ENCODE data around the gene PGLYRP3.

Gene PGLYRP3

GRCh38 chr1:153346077-153346723, 33.4 kb upstream of the PGLYRP3 start:
- TF ChIP-seq, protein P1, sequence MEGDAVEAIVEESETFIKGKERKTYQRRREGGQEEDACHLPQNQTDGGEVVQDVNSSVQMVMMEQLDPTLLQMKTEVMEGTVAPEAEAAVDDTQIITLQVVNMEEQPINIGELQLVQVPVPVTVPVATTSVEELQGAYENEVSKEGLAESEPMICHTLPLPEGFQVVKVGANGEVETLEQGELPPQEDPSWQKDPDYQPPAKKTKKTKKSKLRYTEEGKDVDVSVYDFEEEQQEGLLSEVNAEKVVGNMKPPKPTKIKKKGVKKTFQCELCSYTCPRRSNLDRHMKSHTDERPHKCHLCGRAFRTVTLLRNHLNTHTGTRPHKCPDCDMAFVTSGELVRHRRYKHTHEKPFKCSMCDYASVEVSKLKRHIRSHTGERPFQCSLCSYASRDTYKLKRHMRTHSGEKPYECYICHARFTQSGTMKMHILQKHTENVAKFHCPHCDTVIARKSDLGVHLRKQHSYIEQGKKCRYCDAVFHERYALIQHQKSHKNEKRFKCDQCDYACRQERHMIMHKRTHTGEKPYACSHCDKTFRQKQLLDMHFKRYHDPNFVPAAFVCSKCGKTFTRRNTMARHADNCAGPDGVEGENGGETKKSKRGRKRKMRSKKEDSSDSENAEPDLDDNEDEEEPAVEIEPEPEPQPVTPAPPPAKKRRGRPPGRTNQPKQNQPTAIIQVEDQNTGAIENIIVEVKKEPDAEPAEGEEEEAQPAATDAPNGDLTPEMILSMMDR (IDR thresholded peaks at IDR 0.05; ENCODE audit: low read depth, low read length) = no peak
- H3K4me3 ChIP-seq (ENCODE audit: low read depth, low read length) = no peak overlapping the region

DNA sequence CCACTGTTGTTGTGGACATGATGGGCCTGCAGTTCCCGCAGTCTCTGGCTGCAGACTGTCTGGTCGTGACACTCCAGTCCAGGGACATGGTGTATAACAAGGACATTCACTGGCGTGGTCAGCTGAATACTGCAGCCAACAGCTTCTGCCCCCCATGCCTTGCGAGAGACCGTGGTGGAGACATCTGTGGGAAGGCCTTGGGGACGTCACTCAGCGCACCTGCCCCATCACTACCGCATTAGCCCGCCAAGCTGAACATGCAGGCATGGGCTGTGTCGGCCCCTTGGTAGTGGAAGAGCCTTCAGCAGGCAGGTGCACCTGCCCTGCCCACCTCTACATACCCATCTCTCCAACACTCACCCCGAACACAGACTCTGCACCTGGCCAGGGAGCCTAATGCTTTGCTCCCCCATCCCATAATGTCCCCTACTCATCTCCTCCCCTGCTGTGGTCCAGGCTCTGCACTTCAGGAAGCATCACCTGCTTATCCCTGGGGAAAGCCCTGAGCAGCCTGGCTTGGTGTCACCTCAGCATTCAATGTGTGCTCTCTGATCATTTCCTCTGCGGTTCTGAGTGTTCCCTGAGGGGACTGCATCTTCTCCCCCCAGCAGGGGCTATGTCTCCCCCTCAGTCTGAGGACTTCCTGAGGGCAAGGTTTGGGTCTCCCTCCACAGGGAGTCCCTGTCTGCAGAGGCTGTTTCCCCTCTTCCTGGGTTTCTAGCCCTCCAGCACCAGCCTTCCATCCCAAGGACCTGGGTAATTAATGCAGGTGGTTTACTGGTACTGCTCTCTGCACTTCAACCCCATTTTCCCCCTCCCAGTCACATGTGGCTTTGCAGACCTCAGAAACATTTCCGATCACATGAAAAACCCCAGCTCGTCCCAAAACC, 32.7 kb upstream of the PGLYRP3 start:
- TF ChIP-seq, protein P1 (IDR thresholded peaks at IDR 0.05; ENCODE audit: low read depth, low read length) = no peak
- no peak overlapping the region for H3K4me3 ChIP-seq (ENCODE audit: low read depth, low read length)

- H3K4me3 ChIP-seq (ENCODE audit: low read depth, low read length) = no peak overlapping the region
These were observed 31.9 kb upstream of the PGLYRP3 start for GRCh38 chr1:153344718-153345025.

GRCh38 chr1:153343811-153344717, 31.3 kb upstream of the PGLYRP3 start:
- TF ChIP-seq, protein P1 (IDR thresholded peaks at IDR 0.05; ENCODE audit: low read depth, low read length) = no peak
- no peak overlapping the region for H3K4me3 ChIP-seq (ENCODE audit: low read depth, low read length)

More at GRCh38 chr1:153344718-153345025, 31.9 kb upstream of the PGLYRP3 start:
- TF ChIP-seq, protein P1 (IDR thresholded peaks at IDR 0.05; ENCODE audit: low read depth, low read length) = no peak

DNA sequence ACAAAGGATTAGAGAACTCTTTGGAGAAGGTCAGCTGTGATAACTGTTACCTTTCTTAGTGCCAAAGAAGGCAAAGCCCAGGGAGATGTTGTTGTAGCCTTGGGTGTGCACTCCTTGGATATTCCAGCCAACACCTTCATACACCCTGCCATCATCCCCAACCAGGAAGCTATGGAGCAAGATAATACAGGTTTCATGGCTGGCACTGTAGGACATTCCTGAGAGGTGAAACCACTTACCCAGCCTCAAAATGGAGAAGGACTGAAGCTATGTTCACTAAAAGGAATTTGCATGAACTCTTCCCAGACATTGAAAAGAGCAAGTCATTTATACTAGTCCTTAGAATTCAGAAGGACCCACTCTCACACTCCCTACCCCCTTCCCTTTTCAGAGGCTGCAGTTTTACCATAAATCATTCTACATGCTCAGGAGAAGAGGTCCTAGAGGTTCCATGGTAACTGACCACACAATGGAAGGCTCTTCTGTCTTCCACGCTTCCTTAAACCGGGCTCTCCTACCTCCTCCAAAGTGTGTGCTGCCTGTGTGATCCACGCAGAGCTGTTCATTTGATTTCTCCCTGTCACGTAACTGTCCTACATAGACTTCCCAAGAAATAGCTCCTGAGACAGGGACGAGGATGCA, 30.4 kb upstream of the PGLYRP3 start:
- TF ChIP-seq, protein P1 (IDR thresholded peaks at IDR 0.05; ENCODE audit: low read depth, low read length) = no peak
- H3K4me3 ChIP-seq (ENCODE audit: low read depth, low read length) = no peak overlapping the region

- TF ChIP-seq, protein P1 (IDR thresholded peaks at IDR 0.05; ENCODE audit: low read depth, low read length) = no peak
- H3K4me3 ChIP-seq (ENCODE audit: low read depth, low read length) = no peak overlapping the region
These were observed 29.4 kb upstream of the PGLYRP3 start for GRCh38 chr1:153342178-153342577.

Measured in WI38 (cell line).